Stimulated activated naive B cell treated with anti-CD40 and anti-IgM and Interleukin-4, amounts not matched to agents 10 μg/mL and 1 μg/mL and 100 μg/mL, for 72 hours (primary cell): ENCODE measurements around the gene OPCML.

Experiments
- ATAC-seq, 2 donors: fragments of 150-1000 bp; cut with Tn5 transposase; replicated peaks; 2 replicates each; pipeline ENCODE4 v1.10.0; 2021; ENCODE audit warnings: moderate library complexity in 1 of 2
- DNase-seq: peaks from one replicate; pipeline ENCODE4 v3.0.0; 2021
- H3K27ac Mint-ChIP-seq: one replicate; pipeline ENCODE4 v1.8.0; 2022; ENCODE audit warnings: mild to moderate bottlenecking, mixed read lengths
- H3K27me3 Mint-ChIP-seq, 2 donors: one replicate each; pipeline ENCODE4 v1.8.0; 2022; ENCODE audit warnings: mixed read lengths in 2 of 2
- H3K36me3 Mint-ChIP-seq, 2 donors: one replicate each; pipeline ENCODE4 v1.8.0; 2022; ENCODE audit warnings: mixed read lengths in 2 of 2, mild to moderate bottlenecking in 1 of 2
- H3K4me1 Mint-ChIP-seq, 2 donors: one replicate each; pipeline ENCODE4 v1.8.0; 2022; ENCODE audit warnings: mixed read lengths in 2 of 2, mild to moderate bottlenecking in 1 of 2
- H3K4me3 Mint-ChIP-seq, 2 donors: one replicate each; pipeline ENCODE4 v1.8.0; 2022; ENCODE audit warnings: mild to moderate bottlenecking in 2 of 2, mixed read lengths in 2 of 2, moderate library complexity in 1 of 2
- H3K9me3 Mint-ChIP-seq, 2 donors: one replicate each; pipeline ENCODE4 v1.8.0; 2022; ENCODE audit warnings: mixed read lengths in 2 of 2, mild to moderate bottlenecking in 1 of 2

Gene OPCML

DNA sequence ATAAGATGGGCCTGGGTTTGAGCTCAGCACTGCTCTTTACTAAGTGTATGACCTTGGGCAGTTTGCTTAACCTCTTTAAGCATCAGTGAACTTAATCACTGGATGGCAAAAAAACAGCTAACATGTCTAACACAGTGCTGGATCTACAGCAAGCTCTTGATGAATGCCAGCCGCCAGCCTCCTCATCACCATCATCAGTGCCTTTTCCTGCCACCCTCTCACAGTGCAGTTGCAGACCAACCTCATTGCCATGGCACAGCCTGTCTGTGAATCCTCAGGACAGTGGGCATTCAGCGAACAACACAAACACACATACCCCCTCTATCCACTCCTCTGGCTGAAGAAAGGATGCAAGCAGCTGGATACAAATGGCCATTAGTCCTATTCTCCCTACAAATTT lies 133.0 kb downstream of the OPCML start:
- Mint-ChIP-seq H3K27ac (no peak overlapping the region), H3K36me3 (no peaks in the 10 kb centered on the region), H3K4me1 (no peaks in the 10 kb centered on the region), H3K27me3 (no peaks in the 10 kb centered on the region), H3K4me3 (no peak overlapping the region), H3K9me3 (peaks cover 5 to 9% of the 10 kb centered on the region in 2 donors)
- no peak for ATAC-seq
- DNase-seq, result no peak

DNA sequence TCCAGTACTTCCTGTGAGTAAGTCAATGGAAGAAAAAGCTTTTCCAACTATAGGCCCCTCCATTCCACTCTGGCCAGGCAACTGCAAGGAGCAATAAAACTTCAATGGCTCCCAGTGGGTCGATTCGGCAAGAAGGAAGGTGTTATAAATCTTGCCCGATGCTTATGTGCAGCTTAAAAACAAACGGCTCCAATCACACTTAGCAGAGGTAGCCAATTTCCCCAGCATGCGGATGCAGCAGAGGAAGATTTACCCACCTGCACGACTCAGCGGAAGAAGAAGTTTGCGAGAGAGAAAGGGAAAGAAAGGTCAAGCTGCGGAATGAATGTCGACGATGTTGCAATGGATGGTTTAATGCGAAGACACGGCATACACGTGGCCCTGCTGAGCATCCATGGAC lies 141.5 kb downstream of the OPCML start:
- Mint-ChIP-seq H3K36me3 (no peaks in the 10 kb centered on the region), H3K4me3 (no peak overlapping the region), H3K4me1 (no peaks in the 10 kb centered on the region), H3K9me3 (peaks cover 0 to 7% of the 10 kb centered on the region in 2 donors), H3K27me3 (no peaks in the 10 kb centered on the region), H3K27ac (no peak overlapping the region)
- ATAC-seq (no peak), DNase-seq (no peak)

- peaks cover 0 to 5% of the 10 kb centered on the region in 2 donors for H3K9me3 Mint-ChIP-seq
- ATAC-seq (no peak), DNase-seq (no peak)
- H3K36me3 Mint-ChIP-seq, result no peaks in the 10 kb centered on the region
- no peaks in the 10 kb centered on the region for H3K27me3 Mint-ChIP-seq
- H3K4me3 Mint-ChIP-seq, result no peak overlapping the region
- H3K4me1 Mint-ChIP-seq, result no peaks in the 10 kb centered on the region
- H3K27ac Mint-ChIP-seq, result no peak overlapping the region
These were observed 143.2 kb downstream of the OPCML start for GRCh38 chr11:133388975-133389568.

- no peaks in the 10 kb centered on the region for H3K4me1 Mint-ChIP-seq
- H3K27ac Mint-ChIP-seq, result no peak overlapping the region
- H3K9me3 Mint-ChIP-seq, result peaks cover 0 to 2% of the 10 kb centered on the region in 2 donors
- no peaks in the 10 kb centered on the region for H3K36me3 Mint-ChIP-seq
- no peak overlapping the region for H3K4me3 Mint-ChIP-seq
- peaks cover 0 to 2% of the 10 kb centered on the region in 2 donors for H3K27me3 Mint-ChIP-seq
- DNase-seq (no peak), ATAC-seq (no peak)
These were observed 144.0 kb downstream of the OPCML start for GRCh38 chr11:133388260-133388659.

GRCh38 chr11:133386852-133387251 lies 145.4 kb downstream of the OPCML start:
- H3K4me3 Mint-ChIP-seq, result no peak overlapping the region
- DNase-seq (no peak), ATAC-seq (no peak)
- H3K27ac Mint-ChIP-seq, result no peak overlapping the region
- no peaks in the 10 kb centered on the region for H3K9me3 Mint-ChIP-seq
- H3K27me3 Mint-ChIP-seq, result peaks cover 0 to 4% of the 10 kb centered on the region in 2 donors
- no peaks in the 10 kb centered on the region for H3K36me3 Mint-ChIP-seq
- H3K4me1 Mint-ChIP-seq, result no peaks in the 10 kb centered on the region

GRCh38 chr11:133386262-133386661 lies 146.0 kb downstream of the OPCML start:
- H3K27ac Mint-ChIP-seq, result no peak overlapping the region
- no peak for DNase-seq
- no peaks in the 10 kb centered on the region for H3K9me3 Mint-ChIP-seq
- peaks cover 0 to 4% of the 10 kb centered on the region in 2 donors for H3K27me3 Mint-ChIP-seq
- no peaks in the 10 kb centered on the region for H3K36me3 Mint-ChIP-seq
- ATAC-seq, result no peak
- no peak overlapping the region for H3K4me3 Mint-ChIP-seq
- no peaks in the 10 kb centered on the region for H3K4me1 Mint-ChIP-seq

DNA sequence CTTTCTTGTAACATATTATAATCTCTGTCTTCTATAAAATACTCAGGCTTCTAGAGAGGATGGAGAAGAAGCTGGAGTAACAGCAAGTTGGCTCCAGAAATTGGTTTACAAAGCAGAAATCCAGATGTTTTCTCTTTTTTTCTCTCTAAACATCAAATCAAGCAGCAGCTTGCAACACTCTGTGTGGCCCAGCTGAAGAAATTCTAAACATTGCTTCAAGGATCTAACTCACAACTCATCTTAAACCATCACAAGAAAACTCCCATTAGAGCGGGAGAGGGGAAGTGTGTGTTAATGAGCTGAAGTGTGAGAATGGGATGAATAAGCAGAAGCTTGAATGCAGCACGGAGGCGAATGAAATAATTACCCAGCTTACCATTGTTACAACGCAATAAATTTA lies 146.5 kb downstream of the OPCML start:
- Mint-ChIP-seq H3K36me3 (no peaks in the 10 kb centered on the region), H3K4me1 (no peaks in the 10 kb centered on the region), H3K27ac (no peak overlapping the region), H3K9me3 (no peaks in the 10 kb centered on the region), H3K27me3 (peaks cover 0 to 4% of the 10 kb centered on the region in 2 donors), H3K4me3 (no peak overlapping the region)
- DNase-seq (no peak), ATAC-seq (no peak)

GRCh38 chr11:133384731-133385130 lies 147.6 kb downstream of the OPCML start:
- peaks cover 0 to 4% of the 10 kb centered on the region in 2 donors for H3K27me3 Mint-ChIP-seq
- H3K9me3 Mint-ChIP-seq, result no peaks in the 10 kb centered on the region
- no peaks in the 10 kb centered on the region for H3K4me1 Mint-ChIP-seq
- no peak overlapping the region for H3K27ac Mint-ChIP-seq
- DNase-seq, result no peak
- no peaks in the 10 kb centered on the region for H3K36me3 Mint-ChIP-seq
- no peak for ATAC-seq
- no peak overlapping the region for H3K4me3 Mint-ChIP-seq

DNA sequence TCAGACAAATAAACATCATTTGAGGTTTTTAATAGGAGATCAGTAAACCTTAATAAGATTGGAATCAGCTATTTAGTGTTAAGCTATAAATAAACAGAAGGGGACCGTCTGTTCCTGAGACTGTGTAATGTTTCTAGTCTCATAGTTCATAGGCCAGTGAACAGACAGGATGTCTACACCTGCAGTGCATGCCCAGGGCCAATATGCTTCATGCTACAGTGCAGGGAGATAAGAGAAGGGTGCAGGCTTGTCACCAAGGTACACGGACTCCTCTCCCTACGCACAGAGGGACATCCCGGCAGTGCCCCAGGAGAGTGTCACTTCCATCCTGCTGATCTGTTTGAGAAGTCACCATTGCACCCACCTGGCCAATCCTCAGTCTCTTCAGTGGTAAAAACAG lies 148.6 kb downstream of the OPCML start:
- DNase-seq, result no peak
- Mint-ChIP-seq H3K9me3 (no peaks in the 10 kb centered on the region), H3K27ac (no peak overlapping the region), H3K4me3 (no peak overlapping the region), H3K27me3 (peaks cover 0 to 4% of the 10 kb centered on the region in 2 donors), H3K36me3 (no peaks in the 10 kb centered on the region), H3K4me1 (no peaks in the 10 kb centered on the region)
- no peak for ATAC-seq

DNA sequence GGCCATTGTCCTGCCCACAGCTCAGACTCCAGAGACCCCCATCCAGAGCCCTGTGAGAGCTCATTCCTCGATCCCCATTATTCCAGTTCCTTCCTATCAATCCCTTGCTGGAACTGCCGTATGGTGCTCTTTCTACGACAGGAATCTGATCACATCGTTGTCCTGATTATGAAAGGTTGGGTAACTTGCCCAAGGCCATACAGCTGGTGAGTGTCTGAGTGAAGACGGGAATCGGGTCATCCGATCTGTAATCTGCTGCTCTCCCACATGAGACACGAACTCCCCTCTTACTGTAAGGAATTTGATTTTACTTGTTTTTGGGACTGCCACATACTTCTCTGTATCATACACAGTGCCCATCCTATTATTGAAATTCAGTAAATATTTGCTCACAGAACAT lies 149.1 kb downstream of the OPCML start:
- Mint-ChIP-seq H3K9me3 (no peaks in the 10 kb centered on the region), H3K27ac (no peak overlapping the region), H3K4me3 (no peak overlapping the region), H3K4me1 (no peaks in the 10 kb centered on the region), H3K36me3 (no peaks in the 10 kb centered on the region), H3K27me3 (peaks cover 0 to 4% of the 10 kb centered on the region in 2 donors)
- DNase-seq (no peak), ATAC-seq (no peak)

DNA sequence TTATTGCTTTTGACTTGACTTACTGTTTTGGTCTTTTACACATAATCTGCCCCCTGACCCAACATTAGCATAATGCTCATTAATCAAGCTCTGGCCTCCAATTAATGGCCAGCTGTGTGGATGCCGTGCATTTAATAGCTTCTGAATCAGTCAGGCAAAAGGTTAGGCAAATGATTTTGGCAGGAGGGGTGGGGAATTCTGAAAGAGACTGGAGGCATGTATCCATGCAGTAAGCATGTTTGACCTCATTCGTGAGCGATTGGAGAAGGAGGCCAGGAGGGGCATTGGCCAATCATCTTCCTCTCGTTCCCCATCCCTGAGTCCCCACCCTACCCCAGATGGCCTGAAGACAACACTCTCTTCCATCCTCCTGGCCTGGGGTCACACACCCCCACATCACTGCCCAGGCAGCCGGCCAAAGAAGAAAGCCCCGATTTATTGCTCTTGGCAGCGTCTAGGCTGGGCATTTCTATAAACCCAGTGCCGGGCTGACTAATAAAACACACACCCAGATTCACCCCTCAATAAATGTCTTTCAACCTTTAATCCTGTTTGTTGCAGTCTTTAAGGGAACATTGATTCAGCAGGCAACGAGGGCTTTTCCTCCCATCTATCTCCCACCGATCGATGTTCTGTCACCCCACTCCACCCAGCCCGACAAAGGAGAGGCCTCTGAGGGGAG lies 150.0 kb downstream of the OPCML start:
- H3K4me1 Mint-ChIP-seq, result no peaks in the 10 kb centered on the region
- no peak overlapping the region for H3K27ac Mint-ChIP-seq
- peaks cover 0 to 4% of the 10 kb centered on the region in 2 donors for H3K27me3 Mint-ChIP-seq
- ATAC-seq (no peak), DNase-seq (no peak)
- H3K9me3 Mint-ChIP-seq, result no peaks in the 10 kb centered on the region
- no peak overlapping the region for H3K4me3 Mint-ChIP-seq
- H3K36me3 Mint-ChIP-seq, result no peaks in the 10 kb centered on the region

GRCh38 chr11:133381761-133382130 lies 150.6 kb downstream of the OPCML start:
- DNase-seq, result no peak
- no peak for ATAC-seq
- Mint-ChIP-seq H3K36me3 (no peaks in the 10 kb centered on the region), H3K4me1 (no peaks in the 10 kb centered on the region), H3K4me3 (no peak overlapping the region), H3K27ac (no peak overlapping the region), H3K9me3 (no peaks in the 10 kb centered on the region), H3K27me3 (peaks cover 0 to 4% of the 10 kb centered on the region in 2 donors)

DNA sequence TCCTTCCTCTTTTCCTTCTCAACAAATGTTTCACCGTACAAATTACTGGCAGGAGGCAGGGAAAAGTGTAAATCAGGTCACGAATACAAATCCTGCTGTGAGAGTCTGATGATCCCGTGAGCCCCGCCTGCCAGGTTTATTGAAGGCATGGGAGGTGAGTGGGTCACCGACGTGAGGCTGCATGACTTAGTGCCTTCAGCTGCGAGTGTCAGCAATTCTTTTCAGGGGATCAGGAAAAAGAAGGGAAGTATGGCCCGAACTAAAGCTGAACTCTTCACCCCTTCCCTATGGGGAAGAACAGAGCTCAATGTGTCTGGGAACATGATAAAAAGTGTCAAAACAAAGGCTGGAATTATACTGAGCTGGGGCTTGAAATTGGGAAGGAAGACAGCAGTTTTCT lies 166.2 kb downstream of the OPCML start:
- Mint-ChIP-seq H3K27me3 (no peaks in the 10 kb centered on the region), H3K9me3 (peaks cover 0 to 2% of the 10 kb centered on the region in 2 donors), H3K4me1 (no peaks in the 10 kb centered on the region), H3K4me3 (no peak overlapping the region), H3K36me3 (no peaks in the 10 kb centered on the region), H3K27ac (no peak overlapping the region)
- no peak for ATAC-seq
- no peak for DNase-seq

DNA sequence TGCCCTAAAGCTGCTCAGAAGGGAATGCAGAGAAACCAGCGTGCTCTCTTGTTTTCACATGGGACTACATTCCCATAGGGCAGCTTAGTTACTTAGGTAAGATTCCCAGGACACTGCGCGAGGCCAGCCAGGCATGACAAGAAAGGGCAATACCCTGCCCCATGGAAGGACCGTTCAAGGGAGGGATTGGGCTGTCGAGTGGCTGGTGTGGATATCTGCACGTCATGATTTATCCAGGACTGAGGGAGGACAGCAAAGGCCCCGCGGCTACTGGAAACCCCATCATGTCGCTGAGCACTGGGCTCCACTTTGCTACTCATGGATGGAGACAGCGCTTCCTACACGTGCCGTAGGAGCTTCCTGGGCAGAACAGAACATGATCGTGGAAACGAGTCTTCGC lies 169.4 kb downstream of the OPCML start:
- ATAC-seq (no peak), DNase-seq (no peak)
- no peaks in the 10 kb centered on the region for H3K4me1 Mint-ChIP-seq
- no peaks in the 10 kb centered on the region for H3K27me3 Mint-ChIP-seq
- no peaks in the 10 kb centered on the region for H3K36me3 Mint-ChIP-seq
- no peak overlapping the region for H3K4me3 Mint-ChIP-seq
- peaks cover 0 to 6% of the 10 kb centered on the region in 2 donors for H3K9me3 Mint-ChIP-seq
- H3K27ac Mint-ChIP-seq, result no peak overlapping the region

DNA sequence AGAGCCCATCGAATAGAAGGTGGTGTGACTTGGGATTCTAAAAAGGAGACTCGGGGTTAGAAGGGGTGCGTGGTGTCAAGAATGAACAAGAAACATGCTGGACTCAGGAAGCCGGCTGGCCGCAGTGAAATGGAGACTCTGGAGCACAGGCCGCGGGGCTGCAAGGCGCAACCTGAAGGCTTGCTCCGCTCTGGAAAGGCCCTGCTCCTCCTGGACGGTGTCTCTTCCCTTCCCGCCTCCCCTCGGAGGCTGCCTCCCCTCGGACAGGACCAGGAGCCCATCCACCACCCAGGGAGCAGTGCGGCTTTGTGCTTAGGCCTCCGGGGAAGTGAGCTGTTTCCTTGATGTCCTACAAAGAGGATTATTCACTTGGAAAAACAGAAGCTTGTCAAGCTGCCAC lies 170.1 kb downstream of the OPCML start:
- Mint-ChIP-seq H3K27ac (no peak overlapping the region), H3K4me1 (no peaks in the 10 kb centered on the region), H3K4me3 (no peak overlapping the region), H3K36me3 (no peaks in the 10 kb centered on the region), H3K9me3 (peaks cover 0 to 8% of the 10 kb centered on the region in 2 donors), H3K27me3 (no peaks in the 10 kb centered on the region)
- ATAC-seq, result no peak
- DNase-seq, result no peak
